Stimulated activated CD4-positive, alpha-beta T cell treated with anti-CD3 and anti-CD28 coated beads, Interleukin-12 subunit alpha, Interleukin-12 subunit beta, amount 100 ng/mL, for 48 hours (primary cell): ENCODE measurements around the gene MBD5.

Experiments used
- DNase-seq, 3 donors: peaks; one replicate each; pipeline ENCODE4 v3.0.0-alpha.2; 2020; ENCODE audit warnings: low read depth in 2 of 3, low spot score in 1 of 3

The MBD5 gene

DNA sequence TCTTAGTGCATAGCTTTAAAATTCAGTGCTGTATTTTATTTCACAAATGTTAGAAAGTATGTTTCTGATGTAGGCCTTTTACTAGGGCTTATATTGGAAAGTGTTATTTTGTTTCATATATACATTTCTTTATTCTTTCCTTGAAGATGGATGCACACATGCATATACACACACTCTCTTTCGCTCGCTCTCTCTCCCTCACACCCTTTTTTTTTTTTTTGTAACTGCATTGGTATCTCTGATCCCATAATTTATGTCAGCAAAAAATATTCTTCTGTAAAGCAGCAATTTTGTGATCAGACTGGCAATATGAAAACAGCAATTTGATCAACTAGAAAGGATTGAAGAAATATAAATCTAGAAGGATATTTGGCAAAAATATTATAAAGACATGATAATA lies 2.0 kb downstream of the MBD5 start:
- DNase-seq: no peak

DNA sequence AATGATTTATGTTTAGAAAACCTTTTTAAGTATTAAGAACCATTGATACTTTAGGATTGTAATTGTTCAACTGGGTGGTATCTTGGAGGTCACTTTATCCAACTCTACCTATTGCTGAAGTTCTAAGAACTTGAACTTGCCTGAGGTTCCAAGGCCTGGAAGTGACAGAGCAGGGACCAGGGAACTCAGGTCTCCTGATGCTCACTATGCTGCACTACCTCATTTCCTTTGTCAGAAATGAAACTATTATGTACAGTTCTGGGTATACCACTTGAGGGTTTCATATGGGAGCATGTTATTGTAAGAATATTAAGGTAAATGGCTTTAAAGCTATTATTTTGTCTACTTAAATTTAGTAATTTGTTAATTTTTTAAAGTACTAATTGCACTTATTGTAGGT lies 3.0 kb downstream of the MBD5 start:
- DNase-seq: no peak

DNA sequence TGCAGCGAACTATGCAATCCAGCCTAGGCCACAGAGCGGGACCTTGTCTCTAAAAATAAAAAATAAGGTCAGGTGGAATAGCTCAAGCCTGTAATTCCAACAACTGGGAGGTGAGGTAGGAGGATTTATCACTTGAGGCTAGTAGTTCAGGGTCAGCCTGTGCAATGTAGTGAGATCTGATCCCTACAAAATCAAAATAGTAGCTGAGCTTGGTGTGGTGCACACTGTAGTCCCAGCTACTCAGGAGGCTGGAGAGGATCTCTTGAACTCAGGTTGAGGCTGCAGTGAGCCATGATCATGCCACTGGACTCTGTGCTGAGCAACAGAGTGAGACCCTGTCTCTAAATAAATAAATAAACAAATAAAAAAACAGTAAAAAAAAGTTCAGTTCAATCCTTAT lies 5.7 kb downstream of the MBD5 start:
- no peak for DNase-seq

DNA sequence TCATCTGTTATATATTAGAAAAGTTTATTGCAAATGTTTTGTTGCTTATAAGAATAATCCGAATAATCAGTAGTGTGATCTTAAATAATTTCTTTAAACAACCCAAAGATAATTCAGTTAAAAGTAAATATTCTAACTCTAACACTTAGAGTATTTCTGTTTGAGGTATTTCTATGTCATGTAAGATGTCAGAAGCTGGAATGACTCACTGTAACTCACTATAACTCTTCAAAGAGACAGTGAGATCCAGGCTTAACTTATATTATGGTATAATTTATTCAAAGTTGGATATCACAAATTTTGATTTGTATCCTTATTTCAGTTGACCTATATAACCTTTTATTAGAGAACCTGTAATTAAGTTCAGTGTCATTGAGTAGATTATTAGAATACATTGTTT lies 6.9 kb downstream of the MBD5 start:
- DNase-seq: no peak

DNA sequence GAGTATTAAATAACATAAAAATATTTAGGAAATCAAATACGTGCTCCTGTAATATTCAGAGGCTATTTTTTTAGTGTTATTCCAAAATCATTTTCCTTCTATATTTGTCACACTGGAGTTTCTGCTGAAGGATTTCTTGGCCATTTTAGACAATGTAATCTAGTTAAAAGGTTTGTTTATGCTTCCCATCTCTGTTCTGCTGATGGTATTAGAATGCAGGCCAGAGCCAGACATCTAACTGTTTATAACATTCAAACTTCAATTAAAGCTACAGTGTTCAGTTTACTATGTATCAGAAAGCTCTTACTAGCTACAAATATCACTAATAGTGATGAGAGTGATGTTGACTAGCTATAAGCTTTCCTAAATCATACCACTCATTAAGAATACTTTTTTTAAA lies 7.9 kb downstream of the MBD5 start:
- no peak for DNase-seq

DNA sequence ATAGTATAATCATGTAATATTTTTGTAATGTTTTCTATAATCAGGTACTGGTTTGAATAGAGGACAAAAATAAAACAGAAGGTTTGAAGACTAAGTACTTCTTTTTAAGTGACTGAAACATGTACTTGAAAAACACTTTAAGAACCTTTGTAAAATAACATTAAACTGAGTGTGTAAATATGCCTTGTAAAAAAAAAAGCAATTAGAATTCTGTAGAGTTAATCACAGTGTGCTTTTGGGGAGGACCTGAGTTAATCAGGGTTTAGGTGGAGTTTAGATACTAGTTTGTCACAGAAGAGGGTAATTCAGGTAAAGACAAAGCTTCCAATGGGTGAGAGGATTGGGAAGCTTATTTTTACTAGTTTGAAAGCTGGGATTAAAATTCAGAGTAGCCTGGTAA lies 10.3 kb downstream of the MBD5 start:
- no peak for DNase-seq

DNA sequence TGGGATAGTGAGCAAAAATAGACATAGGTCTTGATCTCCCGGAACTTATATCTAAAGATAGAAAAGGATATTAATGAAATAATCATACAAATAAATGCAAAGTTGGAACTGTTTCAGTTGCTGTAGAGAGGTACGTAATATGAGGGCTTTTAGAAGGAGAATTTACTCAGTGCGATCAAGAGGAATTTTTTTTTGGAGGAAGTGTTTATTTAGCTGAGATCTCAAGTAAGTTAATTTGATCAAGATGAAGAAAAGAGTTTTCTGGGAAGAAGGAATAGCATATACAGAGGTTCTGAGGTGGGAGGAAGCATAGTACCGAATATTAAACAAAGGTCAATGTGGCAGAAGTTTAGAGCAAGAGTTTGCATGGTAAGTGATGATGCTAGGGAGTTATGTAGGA lies 11.3 kb downstream of the MBD5 start:
- no peak for DNase-seq

DNA sequence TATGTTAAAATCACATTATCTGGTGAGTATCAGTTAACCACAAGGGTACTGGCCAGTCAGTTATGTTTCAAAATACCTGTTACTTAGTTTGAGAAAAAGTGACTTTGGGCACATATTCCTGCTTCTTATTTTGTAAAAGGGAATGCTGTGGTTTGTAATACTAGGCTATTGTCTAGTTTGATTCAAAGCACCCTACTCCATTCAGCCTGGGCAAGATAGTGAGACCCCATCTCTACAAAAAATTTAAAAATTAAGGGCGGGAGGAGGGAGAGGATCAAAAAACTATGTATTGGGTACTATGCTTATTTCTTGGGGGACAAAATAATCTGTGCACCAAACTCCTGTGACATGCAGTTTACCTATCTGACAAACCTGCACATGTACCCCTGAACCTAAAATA lies 18.9 kb downstream of the MBD5 start:
- no peak for DNase-seq

DNA sequence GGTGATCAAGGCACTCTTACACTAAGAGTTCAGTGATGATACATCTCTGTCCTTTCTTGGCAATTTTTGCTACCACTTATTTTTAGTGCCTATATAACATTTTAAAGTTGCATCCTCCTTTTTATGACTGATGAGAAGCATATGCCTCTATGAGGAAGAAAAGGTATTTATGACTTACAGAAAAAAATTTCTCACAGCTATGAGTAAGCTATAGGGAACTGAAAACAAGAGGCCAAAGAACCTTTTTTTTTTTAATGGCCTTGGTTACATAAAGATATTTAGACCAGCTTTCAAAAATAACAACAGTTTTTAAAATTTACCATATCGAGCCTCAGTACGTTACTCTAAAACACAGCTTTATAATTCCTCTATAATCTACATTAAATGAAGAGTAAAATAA lies 21.3 kb downstream of the MBD5 start:
- DNase-seq: no peak

DNA sequence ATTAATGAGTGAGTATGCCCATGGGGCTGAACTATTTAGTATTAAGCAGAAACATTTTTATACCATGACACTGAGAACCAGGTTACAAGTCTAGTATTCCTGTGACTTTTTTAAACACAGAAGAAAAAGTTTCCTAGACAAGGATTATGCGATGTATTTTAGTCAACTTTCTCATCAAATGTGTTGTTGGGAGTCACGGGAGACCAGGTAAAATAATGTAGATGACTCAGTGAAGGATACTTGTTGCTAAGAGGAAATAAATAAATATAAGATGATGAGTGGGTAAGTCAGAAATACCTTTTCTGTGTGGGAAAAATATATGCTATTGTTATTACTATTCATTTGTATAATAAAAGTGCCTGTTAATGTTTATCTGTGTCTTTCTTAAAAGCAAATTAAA lies 23.4 kb downstream of the MBD5 start:
- DNase-seq: no peak

DNA sequence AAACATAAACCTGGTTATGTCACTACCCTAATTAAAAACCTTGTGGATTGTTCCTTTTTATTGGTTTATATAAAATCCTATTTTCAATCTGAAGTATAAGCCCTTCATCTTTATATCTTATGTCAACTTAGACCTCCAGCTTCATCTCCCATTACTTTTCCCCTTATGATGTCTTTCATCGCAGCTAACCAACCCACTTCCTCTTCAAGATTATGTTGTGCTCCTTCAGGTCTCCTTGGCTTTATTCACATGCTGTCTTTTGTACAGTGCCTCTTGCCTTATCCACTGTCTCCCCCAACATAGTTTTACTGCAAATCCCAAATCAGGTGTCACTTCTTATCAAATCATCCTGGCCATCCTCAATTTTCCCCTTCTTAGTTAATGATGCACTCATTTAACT lies 25.9 kb downstream of the MBD5 start:
- no peak for DNase-seq

DNA sequence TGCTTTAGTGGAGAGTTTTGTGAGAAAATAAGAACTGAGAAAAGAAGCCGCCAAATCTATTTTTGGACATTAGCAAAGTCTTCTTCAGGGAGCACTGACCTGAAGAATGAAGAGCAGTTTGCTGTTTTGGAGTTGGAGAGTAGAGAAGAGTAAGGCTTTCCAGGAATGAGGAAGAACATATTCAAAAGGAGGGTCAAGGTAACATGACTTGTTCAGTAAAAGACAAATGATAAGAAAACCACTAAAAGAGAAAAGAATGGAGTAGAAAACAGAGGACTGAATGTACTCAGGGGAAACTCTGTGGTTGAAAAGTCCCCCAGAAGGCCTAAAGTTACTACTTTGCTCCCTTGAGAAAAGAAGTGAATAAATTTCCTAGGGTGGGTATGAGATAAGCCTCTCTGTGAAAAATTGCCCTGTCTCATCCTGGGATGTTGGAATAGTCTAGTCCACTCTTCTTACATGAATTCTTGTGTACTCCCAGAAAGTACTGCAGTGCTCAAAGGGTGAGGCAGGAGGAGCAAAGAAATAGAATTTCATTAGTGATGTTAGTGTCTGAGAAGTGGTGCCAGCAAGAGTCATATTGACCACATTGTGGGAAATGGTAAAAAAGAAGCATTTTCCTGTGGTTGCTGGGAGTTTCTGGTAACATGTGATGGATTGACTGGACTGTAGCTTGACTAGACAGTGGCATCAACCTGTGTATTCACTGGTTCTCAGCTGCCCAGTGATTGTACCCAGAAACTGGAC lies 27.8 kb downstream of the MBD5 start:
- no peak for DNase-seq

DNA sequence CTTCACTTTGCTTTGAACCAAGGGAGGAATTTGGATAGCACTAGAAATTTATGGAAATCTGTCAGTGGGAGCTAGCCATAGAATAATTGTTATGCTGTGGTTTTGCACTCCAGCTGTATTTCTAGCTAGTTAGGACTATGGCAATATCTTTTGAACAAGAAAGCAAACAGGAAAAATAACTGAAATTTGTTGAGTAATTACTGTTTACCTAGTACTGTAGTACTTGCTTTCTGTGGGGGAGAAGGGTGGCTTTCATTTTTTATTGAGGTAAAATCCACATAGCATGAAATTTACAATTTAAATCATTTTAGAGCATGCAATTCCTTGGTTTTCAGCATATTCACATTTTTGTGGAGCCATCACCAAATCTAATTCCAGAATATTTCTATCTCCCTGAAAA lies 28.4 kb downstream of the MBD5 start:
- no peak for DNase-seq

DNA sequence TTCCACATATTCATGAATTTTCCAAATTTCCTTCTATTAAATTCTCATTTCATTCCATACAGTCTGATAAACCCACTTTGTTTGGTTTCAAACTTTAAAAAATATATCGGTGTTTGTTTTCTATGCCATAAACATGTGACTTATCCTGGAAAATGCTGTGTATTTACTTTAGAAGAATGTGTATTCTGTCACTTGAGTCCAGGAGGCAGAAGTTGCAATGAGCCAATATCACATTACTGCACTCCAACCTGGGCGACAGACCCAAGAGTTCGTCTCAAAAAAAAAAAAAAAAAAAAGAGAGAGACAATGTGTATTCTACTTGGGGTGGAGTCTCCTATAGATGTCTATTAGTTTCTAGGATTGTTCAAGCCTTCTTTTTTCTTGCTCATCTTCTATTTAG lies 31.8 kb downstream of the MBD5 start:
- no peak for DNase-seq

DNA sequence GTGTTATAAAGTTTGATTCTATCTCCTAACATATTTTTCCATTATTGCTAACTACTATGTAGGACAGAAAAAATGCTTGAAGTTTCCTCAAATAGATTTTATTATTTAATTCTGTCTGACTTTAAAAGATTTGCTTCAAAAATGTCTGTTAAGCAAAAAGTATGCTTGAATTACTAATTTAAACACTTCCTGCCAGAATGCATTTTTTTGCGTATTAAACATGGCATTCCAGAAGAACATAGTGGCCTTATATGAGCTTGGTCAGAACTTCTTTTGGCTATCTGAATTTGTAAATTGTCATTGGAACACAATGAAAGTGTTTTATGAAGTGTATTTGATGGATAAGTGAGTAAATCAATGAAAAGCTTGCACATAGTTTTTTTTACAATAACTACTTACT lies 37.8 kb downstream of the MBD5 start:
- no peak for DNase-seq

DNA sequence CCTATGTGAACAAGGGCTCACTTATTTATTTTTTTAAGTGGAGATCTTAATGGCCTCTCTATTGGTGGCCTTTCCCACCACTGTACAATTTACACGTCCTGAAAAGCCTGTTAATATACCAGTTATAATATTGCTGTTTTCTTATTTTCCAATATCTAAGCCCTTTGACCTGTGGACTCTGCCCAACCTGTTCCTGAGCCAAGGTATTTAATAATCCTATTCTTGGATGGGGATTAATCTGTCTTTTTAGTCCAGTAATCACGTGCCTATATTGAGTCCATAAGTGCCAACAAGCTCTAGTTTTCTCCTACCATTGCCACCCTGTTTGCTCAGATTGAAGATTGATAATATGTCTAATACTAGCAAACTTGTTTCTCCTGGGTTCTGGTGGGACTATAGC lies 42.7 kb downstream of the MBD5 start:
- DNase-seq: no peak

DNA sequence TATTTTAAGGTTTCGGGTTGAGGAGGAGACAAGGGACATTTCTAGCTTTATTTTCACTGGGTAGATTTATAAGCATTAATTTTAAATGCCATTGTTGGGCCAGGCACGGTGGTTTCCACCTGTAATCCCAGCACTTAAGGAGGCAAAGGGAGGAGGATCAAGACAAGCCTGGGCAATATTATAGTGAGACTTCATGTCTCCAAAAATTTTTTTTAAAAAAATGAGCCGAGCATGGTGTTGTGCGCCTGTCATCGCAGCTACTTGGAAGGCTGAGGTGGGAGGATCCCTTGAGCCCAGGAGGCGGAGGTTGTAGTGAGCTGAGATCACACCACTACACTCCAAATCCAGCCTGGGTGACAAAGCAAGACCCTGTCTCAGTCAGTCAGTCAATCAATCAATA lies 45.0 kb downstream of the MBD5 start:
- no peak for DNase-seq

DNA sequence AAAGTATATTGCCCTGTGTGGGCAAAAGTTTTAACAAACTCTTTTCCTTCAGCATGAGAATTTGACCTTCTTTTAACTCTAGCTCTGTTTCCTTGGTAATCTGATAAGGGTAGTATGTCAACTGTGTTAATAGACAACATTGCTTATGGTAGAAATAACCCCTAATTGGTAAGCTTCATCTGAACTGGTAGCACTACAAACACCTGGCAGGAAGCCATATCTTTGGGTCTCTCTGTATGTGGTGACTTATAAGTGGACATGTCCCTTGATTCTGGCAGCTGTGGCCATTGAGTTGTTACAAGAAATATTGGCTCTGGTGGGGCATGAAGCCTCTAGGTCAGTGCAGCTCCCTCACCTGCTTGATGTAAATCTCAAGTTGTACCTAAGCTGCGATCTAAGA lies 46.9 kb downstream of the MBD5 start:
- no peak for DNase-seq

DNA sequence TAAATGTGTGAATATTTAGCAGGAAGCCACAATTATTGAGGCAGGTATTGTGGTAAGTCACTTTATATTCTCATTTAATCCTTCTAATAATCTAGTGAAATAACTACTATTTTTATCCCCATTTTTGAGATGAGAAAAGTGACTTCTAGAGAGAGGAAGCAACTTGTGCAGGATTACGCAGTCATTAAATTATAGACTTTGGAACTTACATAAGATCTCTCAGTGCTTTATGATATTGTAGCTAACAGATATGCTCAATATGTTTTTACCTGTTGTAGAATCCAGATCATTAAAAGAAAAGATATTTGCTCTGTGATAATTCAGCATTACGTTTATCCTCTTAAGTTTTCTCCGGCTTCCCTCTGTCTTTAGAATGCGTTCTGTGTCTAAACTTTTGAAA lies 50.5 kb downstream of the MBD5 start:
- DNase-seq: no peak

DNA sequence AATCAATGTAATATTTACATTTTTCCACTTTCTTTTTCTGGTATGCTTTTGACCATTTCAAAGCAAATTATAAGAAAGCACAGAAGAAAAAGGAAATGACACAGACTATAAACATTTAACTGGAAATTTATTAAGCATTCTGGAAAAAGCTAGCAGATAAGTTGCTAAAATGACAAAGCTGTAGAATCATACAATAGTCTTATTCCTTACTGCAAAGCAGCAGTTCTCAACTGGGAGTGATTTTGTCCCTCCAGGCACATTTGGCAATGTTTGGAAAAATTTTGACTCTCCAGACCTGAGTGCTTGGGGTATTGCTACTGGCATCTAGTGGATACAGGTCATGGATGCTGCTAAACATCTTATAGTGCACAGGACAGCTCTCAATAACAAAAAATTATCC lies 75.1 kb downstream of the MBD5 start:
- DNase-seq: no peak

DNA sequence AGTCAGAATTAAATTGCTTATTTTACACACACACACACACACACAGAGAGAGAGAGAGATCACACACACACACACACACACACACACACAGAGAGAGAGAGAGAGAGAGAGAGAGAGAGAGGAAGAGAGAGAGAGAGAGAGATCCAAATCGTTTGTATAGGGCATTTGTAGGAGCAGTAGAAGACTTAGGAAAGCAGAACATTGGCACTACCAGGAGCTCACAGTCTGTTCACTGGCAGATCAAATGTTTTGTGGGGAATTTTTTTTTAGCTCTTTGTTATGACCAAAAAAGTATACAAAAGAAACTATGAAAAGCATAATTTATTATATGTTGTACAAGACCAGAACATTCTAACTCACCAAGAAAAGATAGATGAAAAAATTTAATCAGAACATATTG lies 81.8 kb downstream of the MBD5 start:
- DNase-seq: no peak

DNA sequence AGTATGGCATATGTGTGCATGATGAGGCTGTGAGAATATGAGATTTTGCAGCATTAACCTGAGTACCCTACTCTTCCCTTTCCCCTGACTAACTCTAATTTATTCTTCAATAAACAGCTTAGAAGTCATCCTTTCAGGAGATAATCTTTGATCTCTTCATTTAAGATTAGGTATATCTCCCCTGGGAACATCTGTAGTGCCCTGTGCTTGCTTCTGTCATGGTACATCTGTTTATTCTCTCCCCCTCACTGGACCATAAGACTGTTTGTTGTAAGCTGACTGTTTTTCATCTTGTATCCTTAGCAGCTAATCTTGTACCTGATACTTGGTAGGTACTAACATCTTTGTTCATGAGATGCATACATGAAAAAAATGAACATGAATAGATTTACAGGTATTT lies 83.1 kb downstream of the MBD5 start:
- DNase-seq: no peak

DNA sequence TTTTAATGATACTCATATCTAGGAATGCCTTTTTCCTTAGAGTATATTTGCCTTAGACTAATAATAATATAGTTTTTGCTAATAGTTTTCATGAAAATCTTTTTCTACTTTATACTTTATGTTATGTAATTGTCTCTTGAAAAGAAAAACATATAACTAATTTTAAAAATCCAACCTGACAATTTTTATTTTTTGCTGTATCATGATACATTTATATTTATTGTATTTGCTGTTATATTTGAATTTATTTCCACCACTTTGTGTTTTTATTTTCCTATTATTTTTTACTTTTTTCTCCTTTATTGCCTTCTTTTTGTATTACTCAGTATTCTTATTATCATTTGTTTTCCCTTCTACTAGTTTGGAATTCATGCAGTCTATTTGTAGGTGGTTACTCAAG lies 85.4 kb downstream of the MBD5 start:
- no peak for DNase-seq

DNA sequence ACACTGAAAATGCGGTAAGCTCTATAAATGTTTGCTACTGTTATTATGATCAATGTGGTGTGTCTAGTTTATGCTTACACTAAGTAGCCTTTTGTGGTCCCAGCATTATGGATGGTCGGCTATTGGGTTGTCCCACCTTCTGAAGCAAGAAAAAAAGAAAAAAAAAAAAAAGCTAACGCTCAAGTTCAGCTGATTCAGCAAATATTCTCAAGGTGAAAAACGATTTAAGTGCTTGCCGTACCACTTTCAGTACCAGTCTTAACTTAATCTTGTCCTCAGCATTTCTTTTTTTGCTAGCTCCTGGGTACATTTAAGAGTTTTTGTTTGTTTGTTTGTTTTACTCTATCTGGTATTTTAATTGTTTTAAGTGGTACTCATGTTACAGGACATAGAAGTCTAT lies 87.5 kb downstream of the MBD5 start:
- DNase-seq: no peak
